ENCODE data around the gene HPCAL1.

HPCAL1 gene

DNA sequence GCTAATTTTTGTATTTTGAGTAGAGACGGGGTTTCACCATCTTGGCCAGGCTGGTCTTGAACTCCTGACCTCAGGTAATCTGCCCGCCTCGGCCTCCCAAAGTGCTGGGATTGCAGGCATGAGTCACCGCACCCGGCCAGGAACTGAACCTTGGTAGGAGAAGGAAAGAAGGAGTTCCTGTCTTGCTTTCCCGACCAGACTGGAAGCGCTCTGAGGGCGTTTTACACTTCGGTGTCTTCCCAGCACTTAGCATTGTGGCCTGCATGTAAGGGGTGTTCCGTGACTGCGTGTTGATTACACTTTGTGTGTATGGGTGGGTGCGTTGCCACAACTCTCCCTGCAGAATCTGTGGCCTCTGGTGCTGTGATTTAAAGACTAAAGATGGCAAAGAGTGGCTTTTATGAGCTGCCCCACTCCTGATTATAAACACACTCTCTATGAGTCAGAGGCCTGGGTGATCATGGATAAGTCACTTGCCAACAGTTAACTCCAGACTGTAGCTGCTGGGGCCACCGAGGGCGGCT lies 99.4 kb downstream of the HPCAL1 start:
- no peak for TF ChIP-seq CTCF (IDR thresholded peaks at IDR 0.05; ENCODE audit: low read depth, low read length)
- H3K4me3 ChIP-seq (ENCODE audit: low read depth, low read length): no peak overlapping the region

GRCh38 chr2:10402653-10403215 lies 100.0 kb downstream of the HPCAL1 start:
- no peak overlapping the region for H3K4me3 ChIP-seq (ENCODE audit: low read depth, low read length)
- no peak for TF ChIP-seq CTCF (IDR thresholded peaks at IDR 0.05; ENCODE audit: low read depth, low read length)

- TF ChIP-seq CTCF (IDR thresholded peaks at IDR 0.05; ENCODE audit: low read depth, low read length): no peak
- H3K4me3 ChIP-seq (ENCODE audit: low read depth, low read length): no peak overlapping the region
Measured at GRCh38 chr2:10404324-10405143, 101.8 kb downstream of the HPCAL1 start.

DNA sequence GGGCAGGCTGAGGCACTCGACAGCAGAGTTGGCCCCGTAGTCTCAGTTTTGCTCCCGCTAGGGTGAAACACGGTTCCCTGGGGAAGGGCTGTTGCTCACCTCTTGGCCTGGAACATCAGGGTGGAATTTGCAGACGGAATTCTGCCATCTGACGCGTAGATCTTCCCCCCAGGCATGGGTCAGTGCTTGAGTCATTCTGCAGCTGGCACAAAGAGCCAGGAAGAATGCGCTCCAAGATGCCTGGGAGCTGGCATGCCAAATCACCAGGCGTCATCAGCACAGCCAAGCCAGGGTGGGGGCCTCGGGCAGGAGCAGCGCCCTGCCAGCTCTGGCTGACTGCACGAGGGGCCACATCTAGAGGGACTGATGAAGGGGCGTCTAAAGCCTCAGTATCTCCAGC lies 102.7 kb downstream of the HPCAL1 start:
- no peak for TF ChIP-seq CTCF (IDR thresholded peaks at IDR 0.05; ENCODE audit: low read depth, low read length)
- no peak overlapping the region for H3K4me3 ChIP-seq (ENCODE audit: low read depth, low read length)

GRCh38 chr2:10406016-10406415 lies 103.3 kb downstream of the HPCAL1 start:
- TF ChIP-seq CTCF (IDR thresholded peaks at IDR 0.05; ENCODE audit: low read depth, low read length): no peak
- no peak overlapping the region for H3K4me3 ChIP-seq (ENCODE audit: low read depth, low read length)

DNA sequence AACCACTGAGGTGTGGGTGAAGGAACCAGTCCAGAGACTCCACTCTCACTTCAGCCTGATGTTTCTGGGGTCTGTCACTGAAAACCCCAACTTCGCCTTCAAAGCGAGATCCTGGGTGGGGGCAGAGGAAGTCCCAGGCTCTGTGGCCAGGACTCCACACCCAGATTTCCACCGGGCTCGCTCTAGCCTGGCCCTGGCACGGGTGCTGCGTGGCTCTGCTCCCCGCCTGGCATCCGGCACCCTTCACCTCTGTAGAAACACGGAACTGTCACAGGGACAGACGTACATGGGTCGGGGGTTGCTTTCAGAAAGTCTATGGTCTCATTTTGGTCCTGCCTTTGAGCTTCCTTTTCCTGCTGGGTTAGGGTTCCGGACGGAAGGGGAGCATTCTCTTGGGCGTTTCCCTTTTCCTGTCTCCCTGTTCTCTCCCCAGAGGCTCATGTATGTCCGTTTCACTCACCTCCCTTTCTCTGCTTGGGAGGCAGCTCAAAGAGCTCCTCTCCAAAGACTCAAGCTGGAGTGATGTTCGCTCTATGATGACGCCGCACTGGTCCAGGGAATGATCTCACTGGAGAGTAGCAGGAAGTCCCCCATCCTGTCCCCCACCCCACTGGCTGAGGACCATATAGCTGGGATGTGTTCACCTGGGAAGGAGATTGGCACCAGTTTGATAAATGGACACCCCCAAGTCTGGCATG lies 103.9 kb downstream of the HPCAL1 start:
- H3K4me3 ChIP-seq (ENCODE audit: low read depth, low read length): no peak overlapping the region
- no peak for TF ChIP-seq CTCF (IDR thresholded peaks at IDR 0.05; ENCODE audit: low read depth, low read length)

DNA sequence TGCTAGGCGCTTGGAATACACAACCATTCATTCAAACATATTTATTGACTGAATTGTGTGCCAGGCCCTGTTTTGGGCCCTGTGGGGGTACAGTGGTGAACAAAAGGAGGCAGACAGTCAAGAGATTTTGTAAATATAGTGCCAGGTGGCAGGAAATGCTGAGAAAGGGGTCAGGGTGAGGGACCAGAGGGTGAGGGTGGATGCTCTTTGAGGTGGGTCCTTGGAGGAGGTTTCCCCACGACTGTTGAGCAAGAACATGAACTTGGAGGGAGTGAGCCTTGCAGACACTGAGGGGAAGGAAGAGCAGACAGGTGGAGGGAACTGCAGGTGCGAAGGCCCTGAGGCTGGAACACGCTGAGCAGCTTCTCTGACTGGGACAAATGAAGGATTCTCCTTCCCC lies 104.7 kb downstream of the HPCAL1 start:
- no peak for TF ChIP-seq CTCF (IDR thresholded peaks at IDR 0.05; ENCODE audit: low read depth, low read length)
- H3K4me3 ChIP-seq (ENCODE audit: low read depth, low read length): no peak overlapping the region

Data from WI38 (cell line).